Ascending aorta (tissue), 2 donors: Measurements from ENCODE around the gene MCTP2. TPM values are rescaled to one million over a fixed set of nuclear protein-coding genes. Genes with fewer than 3 reads are reported as not detected.

Source experiments
- DNase-seq, 2 donors: peaks; one replicate each; pipeline ENCODE4 v3.0.0-alpha.2; 2019; ENCODE audit warnings: low spot score in 2 of 2
- H3K27ac ChIP-seq, 2 donors: fragments of 200-600 bp; sonication (generic); one replicate each; pipeline ENCODE4 v1.5.1; 2016 to 2017; ENCODE audit warnings: mild to moderate bottlenecking in 1 of 2
- H3K27me3 ChIP-seq: fragments of 200-600 bp; sonication (generic); one replicate; pipeline ENCODE4 v1.5.1; 2017
- H3K36me3 ChIP-seq, 2 donors: fragments of 200-600 bp; sonication (generic); one replicate each; pipeline ENCODE4 v1.5.1; 2016
- H3K4me1 ChIP-seq, 2 donors: fragments of 200-600 bp; sonication (generic); one replicate each; pipeline ENCODE4 v1.5.1; 2016 to 2017; ENCODE audit warnings: mild to moderate bottlenecking in 1 of 2
- H3K4me3 ChIP-seq, 2 donors: fragments of 200-600 bp; sonication (generic); one replicate each; pipeline ENCODE4 v1.5.1; 2016 to 2017; ENCODE audit warnings: mild to moderate bottlenecking in 1 of 2
- H3K9me3 ChIP-seq, 2 donors: fragments of 200-600 bp; sonication (generic); one replicate each; pipeline ENCODE4 v1.5.1; 2016
- intact Hi-C: fragments of 100-400 bp; cut with DNase I; formaldehyde crosslinking; loops from one replicate; pipeline ENCODE4 v1.15.1; 2023
- total RNA-seq: library from RNA; depleted of rRNA; stranded (reverse); fragments of >200 nt; gene quantifications from one replicate; pipeline ENCODE4 v1.1.0, GENCODE V29; 2016
- TF ChIP-seq, protein P1 (sequence below), 3 experiments: fragments of 200-600 bp in 2 of 3; fragments of 450-650 bp in 1 of 3; sonication (generic) in 2 of 3; IDR thresholded peaks; one replicate each; pipeline ENCODE4 v1.5.1; 2016 to 2019; ENCODE audit warnings: antibody characterized with exemption in 3 of 3, mild to moderate bottlenecking in 1 of 3, moderate library complexity in 1 of 3

The MCTP2 gene
- total RNA-seq, 1 donor from 2014 or later = 25.5 TPM

- TF ChIP-seq, protein P1, sequence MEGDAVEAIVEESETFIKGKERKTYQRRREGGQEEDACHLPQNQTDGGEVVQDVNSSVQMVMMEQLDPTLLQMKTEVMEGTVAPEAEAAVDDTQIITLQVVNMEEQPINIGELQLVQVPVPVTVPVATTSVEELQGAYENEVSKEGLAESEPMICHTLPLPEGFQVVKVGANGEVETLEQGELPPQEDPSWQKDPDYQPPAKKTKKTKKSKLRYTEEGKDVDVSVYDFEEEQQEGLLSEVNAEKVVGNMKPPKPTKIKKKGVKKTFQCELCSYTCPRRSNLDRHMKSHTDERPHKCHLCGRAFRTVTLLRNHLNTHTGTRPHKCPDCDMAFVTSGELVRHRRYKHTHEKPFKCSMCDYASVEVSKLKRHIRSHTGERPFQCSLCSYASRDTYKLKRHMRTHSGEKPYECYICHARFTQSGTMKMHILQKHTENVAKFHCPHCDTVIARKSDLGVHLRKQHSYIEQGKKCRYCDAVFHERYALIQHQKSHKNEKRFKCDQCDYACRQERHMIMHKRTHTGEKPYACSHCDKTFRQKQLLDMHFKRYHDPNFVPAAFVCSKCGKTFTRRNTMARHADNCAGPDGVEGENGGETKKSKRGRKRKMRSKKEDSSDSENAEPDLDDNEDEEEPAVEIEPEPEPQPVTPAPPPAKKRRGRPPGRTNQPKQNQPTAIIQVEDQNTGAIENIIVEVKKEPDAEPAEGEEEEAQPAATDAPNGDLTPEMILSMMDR (IDR thresholded peaks at IDR 0.05) = no peak
- no peaks in the 10 kb centered on the region for H3K27me3 ChIP-seq
- intact Hi-C loops = no loop called here
Measured at GRCh38 chr15:94306700-94307650, 75.6 kb downstream of the MCTP2 start.

GRCh38 chr15:94312946-94313345 lies 81.6 kb downstream of the MCTP2 start:
- H3K27me3 ChIP-seq = no peaks in the 10 kb centered on the region
- H3K27ac ChIP-seq = no peak overlapping the region
- intact Hi-C loops = no loop called here
- TF ChIP-seq, protein P1 (IDR thresholded peaks at IDR 0.05) = no peak
- no peak for DNase-seq
- no peaks in the 10 kb centered on the region for H3K4me1 ChIP-seq
- H3K4me3 ChIP-seq = no peak overlapping the region
- no peaks in the 10 kb centered on the region for H3K9me3 ChIP-seq
- H3K36me3 ChIP-seq = no peaks in the 10 kb centered on the region

More at GRCh38 chr15:94306700-94307650, 75.6 kb downstream of the MCTP2 start:
- DNase-seq = no peak
- Histone ChIP-seq H3K9me3 (no peaks in the 10 kb centered on the region), H3K4me3 (no peak overlapping the region), H3K27ac (no peak overlapping the region), H3K36me3 (no peaks in the 10 kb centered on the region), H3K4me1 (no peaks in the 10 kb centered on the region)

- no peak overlapping the region for H3K27ac ChIP-seq
- no peak overlapping the region for H3K4me3 ChIP-seq
- no peaks in the 10 kb centered on the region for H3K9me3 ChIP-seq
- no peaks in the 10 kb centered on the region for H3K4me1 ChIP-seq
- intact Hi-C loops = no loop called here
- no peaks in the 10 kb centered on the region for H3K36me3 ChIP-seq
- H3K27me3 ChIP-seq = no peaks in the 10 kb centered on the region
- TF ChIP-seq, protein P1 (IDR thresholded peaks at IDR 0.05) = no peak
- no peak for DNase-seq
Measured at GRCh38 chr15:94314639-94315038, 83.3 kb downstream of the MCTP2 start.

DNA sequence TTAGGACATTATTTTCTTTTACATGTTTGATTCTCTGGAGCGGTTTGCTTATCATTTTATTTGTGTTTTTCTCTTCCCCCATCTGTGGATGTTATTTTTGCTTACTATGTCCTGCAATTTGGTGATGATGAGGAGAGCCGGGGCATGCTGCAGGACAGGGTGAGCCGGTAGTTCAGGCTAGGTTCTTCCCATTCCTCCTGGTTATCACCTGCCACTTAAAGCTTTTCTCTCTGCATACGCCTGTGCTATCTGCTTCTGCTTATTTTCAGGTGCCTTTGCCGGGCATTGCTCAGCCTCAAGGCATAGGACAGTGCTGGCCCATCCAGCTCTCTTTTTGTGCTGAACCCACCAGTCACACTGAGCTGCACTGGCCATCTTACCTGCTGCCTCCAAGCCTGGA lies 85.8 kb downstream of the MCTP2 start:
- intact Hi-C loops = no loop called here
- no peaks in the 10 kb centered on the region for H3K4me1 ChIP-seq
- H3K4me3 ChIP-seq = no peak overlapping the region
- TF ChIP-seq, protein P1 (IDR thresholded peaks at IDR 0.05) = no peak
- no peaks in the 10 kb centered on the region for H3K36me3 ChIP-seq
- no peaks in the 10 kb centered on the region for H3K9me3 ChIP-seq
- DNase-seq = no peak
- no peaks in the 10 kb centered on the region for H3K27me3 ChIP-seq
- no peak overlapping the region for H3K27ac ChIP-seq

GRCh38 chr15:94322141-94322540 lies 90.8 kb downstream of the MCTP2 start:
- H3K4me3 ChIP-seq = no peak overlapping the region
- H3K36me3 ChIP-seq = no peaks in the 10 kb centered on the region
- no peak overlapping the region for H3K27ac ChIP-seq
- TF ChIP-seq, protein P1 (IDR thresholded peaks at IDR 0.05) = no peak
- no peaks in the 10 kb centered on the region for H3K9me3 ChIP-seq
- H3K4me1 ChIP-seq = no peaks in the 10 kb centered on the region
- H3K27me3 ChIP-seq = no peaks in the 10 kb centered on the region
- no peak for DNase-seq
- intact Hi-C loops = loop anchor here (5.0 kb wide), 1 partner anchor 160 kb away; no protein-coding TSS in a partner anchor
